Astrocyte (in vitro differentiated cells and primary cell): ENCODE measurements around the gene ABCB1. TPM values are rescaled to one million over a fixed set of nuclear protein-coding genes. Genes with fewer than 3 reads are reported as not detected.

ENCODE experiments used
- DNase-seq: peaks from one replicate; pipeline ENCODE4 v3.0.0-alpha.2; 2010; ENCODE audit warnings: low read depth
- FAIRE-seq: peaks from 2 replicates; lab custom pipeline; 2011; peaks lifted over from hg19 to GRCh38; lab: Jason Lieb, UNC
- H2AFZ ChIP-seq: 2 replicates; pipeline ENCODE4 v1.6.0; 2012; ENCODE audit warnings: low read depth, low read length, inconsistent platforms
- H3K27ac ChIP-seq: 2 replicates; pipeline ENCODE4 v1.5.1; 2011; ENCODE audit warnings: low read depth, low read length, inconsistent platforms
- H3K27me3 ChIP-seq: 2 replicates; pipeline ENCODE4 v1.6.0; 2011; ENCODE audit warnings: low read length, inconsistent platforms; ENCODE audit not compliant: insufficient read depth
- H3K36me3 ChIP-seq: 2 replicates; pipeline ENCODE4 v1.5.1; 2011; ENCODE audit warnings: low read length, inconsistent platforms; ENCODE audit not compliant: insufficient read depth
- H3K4me1 ChIP-seq: 2 replicates; pipeline ENCODE4 v1.5.1; 2011; ENCODE audit warnings: low read length, inconsistent platforms; ENCODE audit not compliant: insufficient read depth
- H3K4me2 ChIP-seq: 2 replicates; pipeline ENCODE4 v1.6.0; 2012; ENCODE audit warnings: low read length, inconsistent platforms
- H3K4me3 ChIP-seq: 2 replicates; pipeline ENCODE4 v1.5.1; 2011; ENCODE audit warnings: low read depth, mild to moderate bottlenecking, low read length, inconsistent platforms; ENCODE audit not compliant: insufficient read depth
- H3K79me2 ChIP-seq: 2 replicates; pipeline ENCODE4 v1.6.0; 2012; ENCODE audit warnings: mild to moderate bottlenecking, low read length, inconsistent platforms; ENCODE audit not compliant: insufficient read depth
- H3K9ac ChIP-seq: 2 replicates; pipeline ENCODE4 v1.6.0; 2012; ENCODE audit warnings: mild to moderate bottlenecking, low read length, inconsistent platforms
- H3K9me3 ChIP-seq: 2 replicates; pipeline ENCODE4 v1.5.1; 2012; ENCODE audit warnings: low read depth, mild to moderate bottlenecking, low read length, inconsistent platforms; ENCODE audit not compliant: insufficient read depth
- H4K20me1 ChIP-seq: 2 replicates; pipeline ENCODE4 v1.6.0; 2012; ENCODE audit warnings: low read length, inconsistent platforms; ENCODE audit not compliant: insufficient read depth
- H3K27ac Mint-ChIP-seq: one replicate; pipeline ENCODE4 v1.8.0; 2021; ENCODE audit warnings: mild to moderate bottlenecking, mixed read lengths; ENCODE audit not compliant: unreplicated experiment
- H3K27me3 Mint-ChIP-seq: one replicate; pipeline ENCODE4 v1.8.0; 2021; ENCODE audit warnings: low read depth, mixed read lengths; ENCODE audit not compliant: unreplicated experiment
- H3K36me3 Mint-ChIP-seq: one replicate; pipeline ENCODE4 v1.8.0; 2021; ENCODE audit warnings: low read depth, mixed read lengths; ENCODE audit not compliant: unreplicated experiment
- H3K4me1 Mint-ChIP-seq: one replicate; pipeline ENCODE4 v1.8.0; 2021; ENCODE audit warnings: low read depth, mixed read lengths; ENCODE audit not compliant: unreplicated experiment
- H3K4me3 Mint-ChIP-seq: one replicate; pipeline ENCODE4 v1.8.0; 2021; ENCODE audit warnings: mild to moderate bottlenecking, moderate library complexity, mixed read lengths; ENCODE audit not compliant: unreplicated experiment
- H3K9me3 Mint-ChIP-seq: one replicate; pipeline ENCODE4 v1.8.0; 2021; ENCODE audit warnings: mild to moderate bottlenecking, mixed read lengths; ENCODE audit not compliant: unreplicated experiment
- EZH2 ChIP-seq: IDR thresholded peaks from 2 replicates; pipeline ENCODE4 v1.6.1; 2012; ENCODE audit warnings: mild to moderate bottlenecking, low read length, inconsistent platforms; ENCODE audit not compliant: insufficient read depth
- total RNA-seq: library from RNA; stranded (reverse); gene quantifications from 2 replicates; pipeline ENCODE4 v1.2.1, GENCODE V29; 2021
- TF ChIP-seq, protein P1 (sequence below): IDR thresholded peaks from 2 replicates; pipeline ENCODE4 v1.5.1; 2011; ENCODE audit warnings: low read depth, mild to moderate bottlenecking, inconsistent platforms, low read length, moderate library complexity; ENCODE audit not compliant: insufficient read depth

The ABCB1 gene
- total RNA-seq, 1 donor from 2014 or later = 0.79 TPM

DNA sequence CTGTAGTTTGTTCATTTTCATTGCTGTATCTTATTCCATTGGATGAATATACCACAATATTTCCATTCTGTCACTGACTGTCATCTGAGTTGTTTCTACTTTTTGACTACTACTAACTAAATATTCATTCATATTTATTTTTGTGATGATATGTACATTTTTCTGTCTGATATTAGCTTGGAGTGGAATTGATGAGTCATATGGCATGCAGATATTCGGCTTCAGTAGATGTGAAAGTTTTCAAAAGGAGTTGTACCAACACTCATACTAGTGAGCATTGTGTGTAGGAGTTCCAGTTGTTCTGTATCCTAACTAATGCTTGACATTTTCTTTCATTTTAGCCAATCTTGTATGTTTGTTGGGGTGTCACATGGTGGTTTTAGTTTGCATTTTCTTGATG lies 35.2 kb upstream of the ABCB1 start:
- Histone ChIP-seq H3K27me3 (no peaks in the 10 kb centered on the region), H3K79me2 (no peaks in the 10 kb centered on the region), H3K4me2 (no peak overlapping the region), H2AFZ (no peak overlapping the region), H4K20me1 (no peaks in the 10 kb centered on the region), H3K36me3 (no peaks in the 10 kb centered on the region), H3K9ac (no peak overlapping the region), H3K4me1 (no peaks in the 10 kb centered on the region), H3K27ac (no peak overlapping the region), H3K4me3 (no peak overlapping the region), H3K9me3 (no peaks in the 10 kb centered on the region)
- H3K36me3 Mint-ChIP-seq = no peaks in the 10 kb centered on the region
- DNase-seq (no peak), FAIRE-seq (no peak)
- no peak overlapping the region for H3K4me3 Mint-ChIP-seq
- TF ChIP-seq EZH2 = no peak
- TF ChIP-seq, protein P1, sequence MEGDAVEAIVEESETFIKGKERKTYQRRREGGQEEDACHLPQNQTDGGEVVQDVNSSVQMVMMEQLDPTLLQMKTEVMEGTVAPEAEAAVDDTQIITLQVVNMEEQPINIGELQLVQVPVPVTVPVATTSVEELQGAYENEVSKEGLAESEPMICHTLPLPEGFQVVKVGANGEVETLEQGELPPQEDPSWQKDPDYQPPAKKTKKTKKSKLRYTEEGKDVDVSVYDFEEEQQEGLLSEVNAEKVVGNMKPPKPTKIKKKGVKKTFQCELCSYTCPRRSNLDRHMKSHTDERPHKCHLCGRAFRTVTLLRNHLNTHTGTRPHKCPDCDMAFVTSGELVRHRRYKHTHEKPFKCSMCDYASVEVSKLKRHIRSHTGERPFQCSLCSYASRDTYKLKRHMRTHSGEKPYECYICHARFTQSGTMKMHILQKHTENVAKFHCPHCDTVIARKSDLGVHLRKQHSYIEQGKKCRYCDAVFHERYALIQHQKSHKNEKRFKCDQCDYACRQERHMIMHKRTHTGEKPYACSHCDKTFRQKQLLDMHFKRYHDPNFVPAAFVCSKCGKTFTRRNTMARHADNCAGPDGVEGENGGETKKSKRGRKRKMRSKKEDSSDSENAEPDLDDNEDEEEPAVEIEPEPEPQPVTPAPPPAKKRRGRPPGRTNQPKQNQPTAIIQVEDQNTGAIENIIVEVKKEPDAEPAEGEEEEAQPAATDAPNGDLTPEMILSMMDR = no peak
- no peaks in the 10 kb centered on the region for H3K27me3 Mint-ChIP-seq
- no peaks in the 10 kb centered on the region for H3K4me1 Mint-ChIP-seq
- no peaks in the 10 kb centered on the region for H3K9me3 Mint-ChIP-seq
- no peak overlapping the region for H3K27ac Mint-ChIP-seq

DNA sequence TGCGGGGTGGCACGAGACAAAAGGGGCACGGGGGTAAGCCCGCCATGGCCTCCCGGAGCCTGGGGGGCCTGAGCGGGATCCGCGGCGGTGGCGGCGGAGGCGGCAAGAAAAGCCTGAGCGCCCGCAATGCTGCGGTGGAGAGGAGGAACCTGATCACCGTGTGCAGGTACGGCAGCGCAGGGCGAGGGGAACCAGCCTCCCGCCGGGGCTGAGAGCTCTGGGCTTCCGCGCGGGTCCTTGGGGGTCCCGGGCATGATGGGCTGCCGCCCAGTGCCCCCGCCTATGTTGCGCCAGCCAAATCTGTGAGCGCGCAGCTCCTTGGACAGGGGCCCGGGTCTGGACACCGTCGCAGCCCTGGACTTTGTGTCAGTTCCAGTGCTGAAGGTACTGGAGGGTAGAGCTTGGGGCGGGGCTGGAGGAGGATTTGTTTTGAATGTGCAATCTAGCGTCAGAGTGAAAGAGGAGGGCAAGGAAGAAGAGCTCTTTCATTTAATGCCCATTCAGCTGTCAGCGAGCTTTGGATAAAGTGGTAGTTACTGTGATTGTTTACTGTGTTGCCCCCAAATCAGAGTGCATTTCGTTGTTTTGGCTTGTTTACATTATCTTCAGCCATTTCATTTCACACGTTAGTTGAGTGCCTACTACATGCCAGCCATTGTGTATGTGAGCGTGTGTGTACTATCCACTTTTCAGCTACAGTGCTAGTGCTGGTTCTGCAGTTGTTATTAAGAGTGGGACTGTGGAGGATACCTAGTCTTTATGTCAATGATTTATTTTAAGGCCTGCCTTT lies 28.3 kb upstream of the ABCB1 start:
- Mint-ChIP-seq H3K27ac (no peak overlapping the region), H3K9me3 (peaks cover 4% of the 10 kb centered on the region), H3K36me3 (no peaks in the 10 kb centered on the region), H3K4me1 (no peaks in the 10 kb centered on the region), H3K4me3 (peak overlapping the region; percentile 85), H3K27me3 (peaks cover 15% of the 10 kb centered on the region)
- FAIRE-seq = no peak
- Histone ChIP-seq H2AFZ (peak overlapping the region; percentile 97), H3K79me2 (no peaks in the 10 kb centered on the region), H3K36me3 (no peaks in the 10 kb centered on the region), H3K27me3 (no peaks in the 10 kb centered on the region), H3K27ac (no peak overlapping the region), H3K4me2 (peak overlapping the region; percentile 98), H3K4me3 (peak overlapping the region; percentile 70), H3K9me3 (no peaks in the 10 kb centered on the region), H4K20me1 (no peaks in the 10 kb centered on the region), H3K9ac (peak overlapping the region; percentile 60), H3K4me1 (peaks cover 7% of the 10 kb centered on the region)
- DNase-seq = no peak
- TF ChIP-seq, protein P1 = no peak
- TF ChIP-seq EZH2 = no peak

DNA sequence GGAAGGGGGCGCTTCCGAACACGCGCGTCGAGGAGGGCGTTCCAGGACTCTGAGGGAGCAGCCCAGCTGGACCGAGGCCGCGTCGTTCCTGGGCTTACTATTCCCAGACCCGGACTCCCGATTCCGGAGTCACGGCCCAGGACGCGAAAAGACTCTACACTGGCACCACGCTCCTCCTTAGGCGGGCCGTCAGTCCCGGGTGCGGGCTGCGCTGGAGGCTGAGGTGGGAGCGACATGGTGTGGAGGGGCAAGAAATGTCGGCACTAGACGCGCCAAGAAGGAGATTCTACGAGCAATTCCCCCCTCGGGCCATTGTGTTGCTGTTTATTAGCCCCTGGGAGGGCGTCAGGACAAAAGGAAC lies 26.9 kb upstream of the ABCB1 start:
- peaks cover 15% of the 10 kb centered on the region for H3K27me3 Mint-ChIP-seq
- H3K4me3 ChIP-seq = peak overlapping the region; percentile 70
- no peaks in the 10 kb centered on the region for H3K27me3 ChIP-seq
- peak overlapping the region; percentile 85 for H3K4me3 Mint-ChIP-seq
- peak overlapping the region; percentile 72 for H3K9ac ChIP-seq
- no peak overlapping the region for H3K27ac Mint-ChIP-seq
- H2AFZ ChIP-seq = peak overlapping the region; percentile 97
- DNase-seq (no peak), FAIRE-seq (no peak)
- no peaks in the 10 kb centered on the region for H3K9me3 ChIP-seq
- peaks cover 7% of the 10 kb centered on the region for H3K4me1 ChIP-seq
- H3K9me3 Mint-ChIP-seq = peaks cover 4% of the 10 kb centered on the region
- no peaks in the 10 kb centered on the region for H3K36me3 Mint-ChIP-seq
- H4K20me1 ChIP-seq = no peaks in the 10 kb centered on the region
- no peaks in the 10 kb centered on the region for H3K79me2 ChIP-seq
- TF ChIP-seq EZH2 = no peak
- TF ChIP-seq, protein P1 = no peak
- no peak overlapping the region for H3K27ac ChIP-seq
- no peaks in the 10 kb centered on the region for H3K4me1 Mint-ChIP-seq
- H3K36me3 ChIP-seq = no peaks in the 10 kb centered on the region
- H3K4me2 ChIP-seq = peak overlapping the region; percentile 98
